ENCODE data around the gene HS6ST3.
"Not testable (repeated sequence)": the region's sequence is repeated elsewhere in the genome, so short reads cannot be mapped to it uniquely, and the experiment has no call there.

HS6ST3 gene

GRCh38 chr13:96080676-96081075 lies 9.2 kb upstream of the HS6ST3 start:
- Mint-ChIP-seq H3K36me3 (ENCODE audit: low read depth) (no peaks in the 10 kb centered on the region), H3K27ac (no peak overlapping the region)

GRCh38 chr13:96081888-96082287 lies 8.0 kb upstream of the HS6ST3 start:
- Mint-ChIP-seq H3K4me1 (ENCODE audit: low read depth) (no peaks in the 10 kb centered on the region), H3K27ac (no peak overlapping the region), H3K36me3 (ENCODE audit: low read depth) (no peaks in the 10 kb centered on the region), H3K27me3 (ENCODE audit: low read depth) (peaks cover under 1% of the 10 kb centered on the region), H3K4me3 (no peak overlapping the region), H3K9me3 (no peaks in the 10 kb centered on the region)

More at GRCh38 chr13:96080676-96081075, 9.2 kb upstream of the HS6ST3 start:
- H3K9me3 Mint-ChIP-seq: no peaks in the 10 kb centered on the region
- H3K4me3 Mint-ChIP-seq: no peak overlapping the region
- H3K4me1 Mint-ChIP-seq (ENCODE audit: low read depth): no peaks in the 10 kb centered on the region
- no peaks in the 10 kb centered on the region for H3K27me3 Mint-ChIP-seq (ENCODE audit: low read depth)

- no peaks in the 10 kb centered on the region for H3K36me3 Mint-ChIP-seq (ENCODE audit: low read depth)
- H3K4me1 Mint-ChIP-seq (ENCODE audit: low read depth): no peaks in the 10 kb centered on the region
- no peaks in the 10 kb centered on the region for H3K9me3 Mint-ChIP-seq
- no peak overlapping the region for H3K4me3 Mint-ChIP-seq
- H3K27ac Mint-ChIP-seq: no peak overlapping the region
- peaks cover 5% of the 10 kb centered on the region for H3K27me3 Mint-ChIP-seq (ENCODE audit: low read depth)
Observed at GRCh38 chr13:96082640-96083039, 7.3 kb upstream of the HS6ST3 start.

GRCh38 chr13:96086736-96087135 lies 3.2 kb upstream of the HS6ST3 start:
- Mint-ChIP-seq H3K36me3 (ENCODE audit: low read depth) (no peaks in the 10 kb centered on the region), H3K4me3 (no peak overlapping the region), H3K4me1 (ENCODE audit: low read depth) (no peaks in the 10 kb centered on the region), H3K27ac (no peak overlapping the region), H3K9me3 (no peaks in the 10 kb centered on the region), H3K27me3 (ENCODE audit: low read depth) (peaks cover 34% of the 10 kb centered on the region)

GRCh38 chr13:96089139-96089538 lies 768 bp upstream of the HS6ST3 start:
- Mint-ChIP-seq H3K4me3 (no peak overlapping the region), H3K27me3 (ENCODE audit: low read depth) (peaks cover 52% of the 10 kb centered on the region)

GRCh38 chr13:96090240-96091101 lies 564 bp downstream of the HS6ST3 start:
- no peak overlapping the region for H3K4me3 Mint-ChIP-seq
- H3K27ac Mint-ChIP-seq: no peak overlapping the region
- H3K9me3 Mint-ChIP-seq: no peaks in the 10 kb centered on the region
- H3K4me1 Mint-ChIP-seq (ENCODE audit: low read depth): no peaks in the 10 kb centered on the region
- H3K36me3 Mint-ChIP-seq (ENCODE audit: low read depth): no peaks in the 10 kb centered on the region
- peaks cover 60% of the 10 kb centered on the region for H3K27me3 Mint-ChIP-seq (ENCODE audit: low read depth)

More at GRCh38 chr13:96089139-96089538, 768 bp upstream of the HS6ST3 start:
- Mint-ChIP-seq H3K27ac (no peak overlapping the region), H3K9me3 (no peaks in the 10 kb centered on the region), H3K4me1 (ENCODE audit: low read depth) (no peaks in the 10 kb centered on the region), H3K36me3 (ENCODE audit: low read depth) (no peaks in the 10 kb centered on the region)

GRCh38 chr13:96091164-96092117 lies 1.5 kb downstream of the HS6ST3 start:
- no peak overlapping the region for H3K27ac Mint-ChIP-seq
- no peaks in the 10 kb centered on the region for H3K36me3 Mint-ChIP-seq (ENCODE audit: low read depth)
- H3K27me3 Mint-ChIP-seq (ENCODE audit: low read depth): peaks cover 60% of the 10 kb centered on the region
- H3K4me3 Mint-ChIP-seq: no peak overlapping the region
- H3K4me1 Mint-ChIP-seq (ENCODE audit: low read depth): no peaks in the 10 kb centered on the region
- H3K9me3 Mint-ChIP-seq: no peaks in the 10 kb centered on the region

- H3K4me1 Mint-ChIP-seq (ENCODE audit: low read depth): no peaks in the 10 kb centered on the region
- H3K27ac Mint-ChIP-seq: no peak overlapping the region
- no peaks in the 10 kb centered on the region for H3K36me3 Mint-ChIP-seq (ENCODE audit: low read depth)
- H3K9me3 Mint-ChIP-seq: no peaks in the 10 kb centered on the region
- peaks cover 47% of the 10 kb centered on the region for H3K27me3 Mint-ChIP-seq (ENCODE audit: low read depth)
- no peak overlapping the region for H3K4me3 Mint-ChIP-seq
Observed at GRCh38 chr13:96093296-96094006, 3.5 kb downstream of the HS6ST3 start.

GRCh38 chr13:96100457-96101220 lies 10.7 kb downstream of the HS6ST3 start:
- no peaks in the 10 kb centered on the region for H3K4me1 Mint-ChIP-seq (ENCODE audit: low read depth)
- H3K36me3 Mint-ChIP-seq (ENCODE audit: low read depth): no peaks in the 10 kb centered on the region
- H3K27me3 Mint-ChIP-seq (ENCODE audit: low read depth): no peaks in the 10 kb centered on the region
- no peak overlapping the region for H3K27ac Mint-ChIP-seq
- no peak overlapping the region for H3K4me3 Mint-ChIP-seq
- no peaks in the 10 kb centered on the region for H3K9me3 Mint-ChIP-seq

GRCh38 chr13:96104516-96104915 lies 14.6 kb downstream of the HS6ST3 start:
- Mint-ChIP-seq H3K9me3 (peaks cover 22% of the 10 kb centered on the region), H3K4me1 (ENCODE audit: low read depth) (no peaks in the 10 kb centered on the region), H3K4me3 (no peak overlapping the region), H3K36me3 (ENCODE audit: low read depth) (no peaks in the 10 kb centered on the region), H3K27me3 (ENCODE audit: low read depth) (no peaks in the 10 kb centered on the region), H3K27ac (no peak overlapping the region)

GRCh38 chr13:96108072-96108471 lies 18.2 kb downstream of the HS6ST3 start:
- not testable (repeated sequence) for H3K4me3 Mint-ChIP-seq

GRCh38 chr13:96109125-96109524 lies 19.2 kb downstream of the HS6ST3 start:
- Mint-ChIP-seq H3K36me3 (ENCODE audit: low read depth) (no peaks in the 10 kb centered on the region), H3K27ac (no peak overlapping the region), H3K4me3 (no peak overlapping the region), H3K27me3 (ENCODE audit: low read depth) (no peaks in the 10 kb centered on the region), H3K9me3 (peaks cover 22% of the 10 kb centered on the region), H3K4me1 (ENCODE audit: low read depth) (no peaks in the 10 kb centered on the region)

More at GRCh38 chr13:96108072-96108471, 18.2 kb downstream of the HS6ST3 start:
- not testable (repeated sequence) for H3K4me1 Mint-ChIP-seq (ENCODE audit: low read depth); H3K36me3 Mint-ChIP-seq (ENCODE audit: low read depth); H3K27me3 Mint-ChIP-seq (ENCODE audit: low read depth); H3K27ac Mint-ChIP-seq
- peaks cover 22% of the 10 kb centered on the region for H3K9me3 Mint-ChIP-seq

- no peak overlapping the region for H3K4me3 Mint-ChIP-seq
- H3K9me3 Mint-ChIP-seq: peaks cover 11% of the 10 kb centered on the region
- H3K27ac Mint-ChIP-seq: no peak overlapping the region
- no peaks in the 10 kb centered on the region for H3K27me3 Mint-ChIP-seq (ENCODE audit: low read depth)
- no peaks in the 10 kb centered on the region for H3K4me1 Mint-ChIP-seq (ENCODE audit: low read depth)
- H3K36me3 Mint-ChIP-seq (ENCODE audit: low read depth): no peaks in the 10 kb centered on the region
Observed at GRCh38 chr13:96112936-96113335, 23.0 kb downstream of the HS6ST3 start.

GRCh38 chr13:96115368-96115767 lies 25.5 kb downstream of the HS6ST3 start:
- H3K27ac Mint-ChIP-seq; H3K27me3 Mint-ChIP-seq (ENCODE audit: low read depth); H3K9me3 Mint-ChIP-seq; H3K4me3 Mint-ChIP-seq; H3K4me1 Mint-ChIP-seq (ENCODE audit: low read depth); H3K36me3 Mint-ChIP-seq (ENCODE audit: low read depth): not testable (repeated sequence)
